ENCODE measurements around the gene LRRC3C.
"Not testable (repeated sequence)": the region's sequence is repeated elsewhere in the genome, so short reads cannot be mapped to it uniquely, and the experiment has no call there.

LRRC3C gene, protein sequence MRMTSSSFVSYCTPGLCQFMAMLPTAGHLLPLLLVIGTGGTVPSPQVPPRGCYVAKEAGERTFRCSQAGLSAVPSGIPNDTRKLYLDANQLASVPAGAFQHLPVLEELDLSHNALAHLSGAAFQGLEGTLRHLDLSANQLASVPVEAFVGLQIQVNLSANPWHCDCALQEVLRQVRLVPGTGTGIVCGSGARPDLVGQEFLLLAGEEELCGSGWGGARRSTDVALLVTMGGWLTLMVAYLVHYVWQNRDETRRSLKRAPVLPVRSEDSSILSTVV

DNA sequence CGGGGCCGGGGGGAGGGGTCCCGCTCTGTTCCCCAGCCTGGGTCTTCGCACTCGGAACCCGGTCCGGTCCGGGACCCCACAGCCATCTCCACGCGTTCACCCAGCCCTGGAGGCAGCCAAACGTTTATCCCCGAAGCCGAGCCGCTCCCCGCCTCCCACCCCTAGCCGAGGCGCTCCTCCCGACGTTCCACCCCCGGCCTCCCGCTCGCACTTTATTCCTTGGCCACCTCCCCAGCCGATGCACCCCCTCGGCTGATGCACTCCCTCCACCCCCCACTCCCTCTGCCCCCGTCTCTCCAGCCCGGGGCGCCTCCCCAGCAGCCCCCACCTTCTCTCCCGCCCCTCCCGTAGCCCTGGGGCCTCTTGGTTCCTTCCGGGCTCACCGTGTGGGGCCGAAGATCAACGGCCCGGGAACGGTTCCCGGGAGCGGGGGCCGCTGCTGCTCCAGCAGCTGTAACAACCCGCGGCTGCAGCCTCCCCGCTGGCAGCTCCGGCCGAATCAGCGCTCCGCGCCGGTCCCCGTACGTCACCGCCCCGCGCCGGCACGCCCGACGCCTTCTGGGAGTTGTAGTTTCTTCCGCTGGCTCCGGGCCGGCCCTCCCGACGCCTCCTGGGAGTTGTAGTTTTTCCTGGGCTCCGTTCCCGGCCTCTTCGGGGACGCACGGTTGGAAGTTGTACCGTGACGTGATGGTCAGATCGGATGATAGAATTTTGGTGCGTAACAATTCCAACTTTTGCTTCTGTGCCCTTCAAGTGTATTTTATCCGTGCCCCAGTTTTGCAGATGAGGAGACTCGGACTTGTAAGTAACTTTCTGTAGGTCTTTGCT lies at the start of gene LRRC3C, which contains the start of gene ORMDL3:
Gene LRRC3C (plus strand): TSS at position 632 of the 828 bp plus-strand sequence. CDS start 13,792 bp downstream, outside the sequence.
Gene ORMDL3 (minus strand): TSS at position 501 of the 828 bp plus-strand sequence. CDS start 3,398 bp downstream, outside the sequence.
- FAIRE-seq: no peak

DNA sequence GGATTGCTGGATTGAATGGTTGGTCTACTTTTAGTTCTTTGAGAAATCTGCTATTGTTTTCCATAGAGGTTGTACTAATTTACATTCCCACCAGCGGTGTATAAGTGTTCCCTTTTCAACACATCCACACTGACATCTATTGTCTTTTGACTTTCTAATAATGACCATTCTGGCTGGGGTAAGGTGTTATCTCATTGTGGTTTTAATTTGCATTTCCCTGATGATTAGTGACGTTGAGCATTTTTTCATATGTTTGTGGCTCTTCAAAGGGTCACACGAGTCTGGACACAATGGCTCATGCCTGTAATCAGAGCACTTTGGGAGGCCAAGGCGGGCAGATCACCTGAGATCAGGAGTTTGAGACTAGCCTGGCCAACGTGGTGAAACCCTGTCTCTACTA lies 41.4 kb upstream of the LRRC3C start:
- FAIRE-seq: not testable (repeated sequence)

DNA sequence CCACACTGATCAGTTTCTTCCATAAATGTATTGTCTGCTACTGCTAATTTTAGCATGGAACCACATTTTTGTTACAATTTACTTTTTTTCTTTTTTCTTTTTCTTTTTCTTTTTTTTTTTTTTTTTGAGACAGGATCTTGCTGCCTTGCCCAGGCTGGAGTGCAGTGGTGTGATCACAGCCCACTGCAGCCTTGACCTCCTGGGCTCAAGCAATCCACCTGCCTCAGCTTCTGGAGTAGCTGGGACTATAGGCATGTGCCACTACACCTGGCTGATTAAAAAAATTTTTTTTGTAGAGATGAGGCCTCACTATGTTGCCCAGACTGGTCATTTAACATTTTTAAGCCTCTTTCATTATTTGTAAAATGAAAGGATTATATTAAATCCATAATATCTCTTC lies 40.5 kb upstream of the LRRC3C start:
- FAIRE-seq: no peak

DNA sequence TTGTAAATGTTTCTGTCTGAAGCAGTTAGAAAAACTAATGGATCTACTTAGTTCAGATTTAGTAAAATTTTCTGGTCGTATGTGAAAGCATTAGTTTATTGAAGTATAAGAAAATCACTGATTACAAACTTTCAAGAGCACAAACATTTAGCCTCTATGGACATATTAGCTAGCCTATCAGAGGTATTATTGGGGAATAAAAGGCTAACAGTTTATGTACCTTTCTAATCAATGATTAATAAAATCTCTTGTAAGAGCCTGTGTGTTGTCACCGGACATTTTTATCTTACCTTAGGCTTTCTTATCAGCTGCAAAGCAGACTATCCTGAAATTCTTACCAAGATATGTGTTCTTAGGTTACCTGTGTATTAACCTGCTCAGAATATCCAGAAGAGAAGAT lies 38.3 kb upstream of the LRRC3C start:
- FAIRE-seq: no peak

DNA sequence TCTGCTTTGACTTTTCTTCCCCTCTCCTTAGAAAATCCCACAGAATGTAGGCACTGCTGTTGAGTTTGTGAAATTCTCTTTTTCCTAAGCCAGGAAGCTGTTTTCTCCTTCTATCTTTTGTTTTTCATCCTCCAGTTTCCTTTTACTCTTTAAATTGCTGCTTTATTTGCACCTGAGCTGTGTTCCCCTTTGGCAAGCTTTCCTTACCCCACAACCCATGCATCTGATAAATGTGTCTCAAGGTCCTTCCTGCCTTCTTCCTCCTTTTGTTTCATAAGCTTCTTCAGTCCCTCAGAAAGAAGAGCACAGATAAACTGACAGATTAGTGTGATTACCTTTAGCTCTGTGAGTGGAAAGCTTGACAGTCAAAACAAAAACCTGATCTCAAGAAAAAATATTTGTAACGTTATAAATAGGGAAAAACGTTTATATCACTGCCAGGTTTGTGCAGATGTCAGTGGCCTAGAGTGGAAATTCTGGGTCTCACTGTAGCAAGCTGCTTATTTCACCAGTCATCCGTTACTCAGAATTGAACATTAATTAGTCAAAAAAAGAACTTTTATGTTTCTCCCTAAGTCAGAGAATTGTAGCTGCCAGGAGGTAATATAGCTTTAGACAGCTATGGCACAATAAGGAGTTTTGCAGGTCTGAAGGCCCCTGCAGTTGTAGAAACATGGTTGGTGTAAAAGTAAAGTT lies 32.7 kb upstream of the LRRC3C start:
- no peak for FAIRE-seq

DNA sequence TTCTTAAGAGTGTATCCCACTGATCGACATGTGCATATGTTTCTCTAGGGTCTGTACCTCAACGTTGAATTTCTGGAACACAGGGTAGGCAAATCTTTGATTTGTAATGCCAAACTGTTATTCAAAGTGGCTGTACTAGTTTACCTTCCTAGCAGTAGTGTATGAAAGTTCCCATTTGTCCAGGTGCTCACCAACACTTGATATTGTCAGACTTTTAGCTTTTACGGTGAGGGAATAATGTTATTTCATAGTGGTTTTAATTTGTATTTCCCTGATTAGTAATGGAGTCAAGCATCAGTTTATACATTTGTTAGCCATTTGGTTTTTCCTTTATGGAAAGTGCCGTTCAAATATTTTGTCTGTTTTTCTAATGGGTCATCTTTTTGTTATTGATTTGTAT lies 29.4 kb upstream of the LRRC3C start:
- FAIRE-seq: no peak

DNA sequence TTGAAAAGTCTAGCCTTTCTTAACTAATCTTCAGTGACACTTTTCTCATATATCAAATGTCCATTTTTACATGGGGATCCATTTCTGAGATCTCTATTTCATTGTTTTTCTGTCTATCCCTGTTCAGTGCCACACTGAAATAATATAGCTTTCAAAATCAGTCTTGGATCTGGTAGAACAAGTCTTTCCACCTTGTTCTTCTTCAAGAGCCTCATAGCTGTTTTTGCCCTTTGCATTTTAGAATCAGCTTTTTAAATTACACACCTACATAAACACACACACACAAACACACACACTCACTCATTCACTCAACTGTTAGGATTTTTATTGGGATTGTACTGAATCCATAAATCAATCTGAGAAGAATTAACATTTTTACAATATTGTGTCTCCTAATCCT lies 28.3 kb upstream of the LRRC3C start:
- no peak for FAIRE-seq

DNA sequence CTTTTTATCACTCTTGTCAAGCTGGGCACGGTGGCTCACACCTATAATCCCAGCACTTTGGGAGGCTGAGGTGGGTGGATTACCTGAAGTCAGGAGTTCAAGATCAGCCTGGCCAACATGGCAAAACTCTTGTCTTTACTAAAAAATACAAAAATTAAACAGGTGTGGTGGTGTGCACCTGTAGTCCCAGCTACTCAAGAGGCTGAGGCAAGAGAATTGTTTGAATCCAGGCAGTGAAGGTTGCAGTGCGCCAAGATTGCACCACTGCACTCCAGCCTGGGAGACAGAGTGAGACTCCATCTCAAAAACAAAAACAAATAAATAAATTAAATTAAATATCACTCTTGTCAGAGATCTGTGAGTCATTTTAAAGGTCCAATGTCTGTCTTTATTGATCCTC lies 25.5 kb upstream of the LRRC3C start:
- FAIRE-seq: not testable (repeated sequence)

DNA sequence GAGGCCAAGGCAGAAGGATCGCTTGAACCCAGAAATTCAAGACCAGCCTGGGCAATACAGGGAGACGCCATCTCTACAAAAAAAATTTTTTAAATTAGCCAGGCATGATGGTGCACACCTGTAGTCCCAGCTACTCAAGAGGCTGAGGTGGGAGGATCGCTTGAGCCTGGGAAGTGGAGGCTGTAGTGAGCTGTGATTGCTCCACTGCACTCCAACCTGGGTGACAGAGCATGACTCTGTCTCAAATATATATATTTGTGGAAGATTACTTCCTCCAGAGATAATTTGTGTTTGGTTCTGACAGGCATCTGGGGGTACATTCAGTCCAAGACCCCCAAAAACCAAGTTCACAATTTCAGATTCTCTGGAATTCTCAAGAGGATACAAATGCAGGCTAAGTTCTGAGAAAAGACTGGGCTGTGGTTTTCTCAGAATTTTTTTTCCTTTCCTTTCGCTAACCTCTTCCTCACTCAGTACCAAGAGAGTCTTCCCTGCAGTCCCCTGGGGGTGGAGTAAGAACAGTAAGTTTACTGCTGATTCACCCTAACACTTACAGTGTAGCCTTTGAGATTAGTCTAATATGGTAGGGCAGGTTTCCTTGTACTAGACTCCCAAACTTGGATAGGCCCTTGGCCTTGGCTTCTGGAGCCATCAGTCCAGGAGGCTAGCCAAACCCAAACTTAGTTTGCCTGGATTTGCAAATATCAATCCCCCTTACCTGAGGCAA lies 24.2 kb upstream of the LRRC3C start:
- no peak for FAIRE-seq

DNA sequence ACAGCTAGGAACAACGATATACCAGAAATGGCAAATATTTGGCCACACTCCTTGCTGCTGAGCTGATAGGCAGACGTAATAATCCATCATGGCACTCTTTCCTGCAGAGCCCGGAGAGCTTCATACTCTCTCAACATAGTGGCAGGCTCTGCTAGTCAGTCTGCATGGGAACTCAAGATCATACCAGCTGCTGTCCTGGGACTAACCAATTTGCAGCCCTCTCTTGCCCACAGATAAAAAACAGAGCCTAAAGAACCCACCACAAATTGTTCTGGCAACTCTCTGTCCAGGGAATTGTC lies 22.6 kb upstream of the LRRC3C start:
- no peak for FAIRE-seq

DNA sequence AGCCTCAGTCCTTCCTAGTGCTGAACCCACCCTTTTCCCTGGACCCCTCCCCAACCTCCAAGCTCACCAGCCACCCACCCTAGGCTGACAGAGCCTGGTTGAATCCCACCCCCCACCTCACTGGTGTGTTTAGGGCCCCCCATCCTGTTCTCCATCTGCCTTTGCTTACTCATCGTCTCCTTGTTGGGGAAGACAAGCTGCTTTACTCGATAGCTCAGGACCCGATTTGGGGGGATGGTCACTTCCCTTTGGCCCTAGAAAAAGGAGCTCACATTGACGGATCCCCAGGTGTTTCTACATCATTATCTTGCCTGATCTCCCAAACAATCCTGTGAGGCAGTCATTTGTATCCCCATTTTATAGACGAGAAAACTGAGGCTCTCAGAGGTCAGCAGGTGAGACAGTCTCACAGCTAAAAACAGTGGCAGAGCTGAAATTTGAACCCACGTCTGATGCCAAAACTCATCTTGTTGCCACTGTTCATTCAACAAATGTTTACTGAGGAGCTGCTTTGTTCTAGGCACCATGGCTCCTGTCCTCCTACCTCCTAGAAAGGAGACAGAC lies 18.7 kb upstream of the LRRC3C start:
- FAIRE-seq: no peak

DNA sequence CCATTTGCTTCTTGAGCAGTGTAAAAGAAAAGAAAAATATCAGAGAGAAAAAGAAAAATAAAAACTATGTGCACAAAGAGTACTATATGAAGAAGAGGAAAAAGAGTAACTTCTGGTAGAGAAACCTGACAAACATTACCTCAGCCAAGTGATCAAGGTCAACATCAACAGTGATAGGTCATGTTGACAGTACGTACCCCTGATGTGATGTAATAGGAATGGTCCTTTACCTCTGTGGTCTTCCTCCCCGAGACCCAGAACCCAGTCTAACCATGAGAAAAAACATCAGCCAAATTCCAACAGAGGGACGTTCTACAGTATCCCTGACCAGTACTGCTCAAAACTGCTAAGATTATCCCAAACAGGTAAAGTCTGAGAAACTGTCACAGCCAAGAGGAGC lies 13.5 kb upstream of the LRRC3C start:
- FAIRE-seq: no peak

DNA sequence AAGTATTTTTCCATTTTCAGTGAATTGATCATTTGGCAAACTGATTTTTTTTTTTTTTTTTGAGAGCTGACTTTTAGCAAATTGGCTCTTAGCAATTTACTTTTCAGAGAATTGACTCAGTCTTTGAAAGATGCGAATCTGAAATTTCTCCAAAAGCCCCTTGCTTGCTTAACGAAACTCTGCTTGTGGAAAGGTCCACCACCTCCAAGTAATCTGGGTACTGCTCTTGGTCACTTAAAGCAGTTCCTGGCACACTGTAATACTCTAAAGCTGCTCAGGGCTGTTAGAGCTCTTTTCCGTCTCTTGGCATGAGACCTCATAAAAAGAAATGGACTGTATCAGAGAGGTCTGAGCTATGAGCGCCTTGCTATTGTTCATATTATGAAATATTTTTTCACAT lies 12.0 kb upstream of the LRRC3C start:
- no peak for FAIRE-seq

DNA sequence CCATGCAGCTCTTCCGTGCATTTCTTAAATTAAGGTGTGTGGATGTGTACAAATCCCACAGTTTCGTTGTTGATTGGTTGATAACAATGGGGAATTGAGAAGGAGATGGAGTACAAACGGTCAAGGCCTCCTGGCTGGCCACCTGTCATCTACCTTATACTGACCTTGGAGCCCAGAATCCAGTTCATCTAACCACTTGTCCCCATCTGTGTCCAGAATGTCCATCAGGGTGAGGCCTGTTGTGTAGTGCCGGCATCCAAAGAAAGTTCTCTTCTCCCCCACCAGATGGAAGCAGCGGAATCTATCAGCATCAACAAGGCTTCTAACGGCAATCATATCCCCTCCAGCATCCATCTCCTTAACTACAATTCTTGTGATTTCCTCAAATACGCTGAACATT lies 10.6 kb upstream of the LRRC3C start:
- no peak for FAIRE-seq

DNA sequence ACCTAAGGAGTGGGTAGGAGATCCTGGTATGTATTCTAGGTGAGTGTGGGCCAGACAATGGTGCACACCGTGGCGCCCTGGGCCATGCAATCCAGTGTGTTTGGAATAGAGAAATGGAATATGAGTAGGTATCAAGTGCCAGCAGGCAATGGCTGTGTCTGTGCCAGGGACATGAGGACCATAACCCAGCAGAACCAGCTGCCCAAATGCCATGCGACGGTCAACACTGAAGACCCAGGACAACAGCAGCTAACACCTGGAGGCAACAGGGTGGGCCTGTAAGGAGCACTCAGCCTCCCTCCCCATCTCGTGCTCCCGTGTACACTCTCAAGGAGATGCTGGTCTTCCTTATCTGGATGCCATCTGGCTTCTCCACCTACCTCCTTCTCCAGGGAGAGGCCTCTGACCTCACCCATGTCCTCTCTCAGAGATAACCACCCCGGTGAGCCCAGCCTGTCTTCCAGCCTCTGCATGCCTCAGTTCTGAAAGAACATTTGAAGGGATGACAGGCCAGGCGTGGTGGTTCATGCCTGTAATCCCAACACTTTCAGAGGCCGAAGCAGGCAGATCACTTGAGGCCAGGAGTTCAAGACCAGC lies 8.3 kb upstream of the LRRC3C start:
- FAIRE-seq: no peak

DNA sequence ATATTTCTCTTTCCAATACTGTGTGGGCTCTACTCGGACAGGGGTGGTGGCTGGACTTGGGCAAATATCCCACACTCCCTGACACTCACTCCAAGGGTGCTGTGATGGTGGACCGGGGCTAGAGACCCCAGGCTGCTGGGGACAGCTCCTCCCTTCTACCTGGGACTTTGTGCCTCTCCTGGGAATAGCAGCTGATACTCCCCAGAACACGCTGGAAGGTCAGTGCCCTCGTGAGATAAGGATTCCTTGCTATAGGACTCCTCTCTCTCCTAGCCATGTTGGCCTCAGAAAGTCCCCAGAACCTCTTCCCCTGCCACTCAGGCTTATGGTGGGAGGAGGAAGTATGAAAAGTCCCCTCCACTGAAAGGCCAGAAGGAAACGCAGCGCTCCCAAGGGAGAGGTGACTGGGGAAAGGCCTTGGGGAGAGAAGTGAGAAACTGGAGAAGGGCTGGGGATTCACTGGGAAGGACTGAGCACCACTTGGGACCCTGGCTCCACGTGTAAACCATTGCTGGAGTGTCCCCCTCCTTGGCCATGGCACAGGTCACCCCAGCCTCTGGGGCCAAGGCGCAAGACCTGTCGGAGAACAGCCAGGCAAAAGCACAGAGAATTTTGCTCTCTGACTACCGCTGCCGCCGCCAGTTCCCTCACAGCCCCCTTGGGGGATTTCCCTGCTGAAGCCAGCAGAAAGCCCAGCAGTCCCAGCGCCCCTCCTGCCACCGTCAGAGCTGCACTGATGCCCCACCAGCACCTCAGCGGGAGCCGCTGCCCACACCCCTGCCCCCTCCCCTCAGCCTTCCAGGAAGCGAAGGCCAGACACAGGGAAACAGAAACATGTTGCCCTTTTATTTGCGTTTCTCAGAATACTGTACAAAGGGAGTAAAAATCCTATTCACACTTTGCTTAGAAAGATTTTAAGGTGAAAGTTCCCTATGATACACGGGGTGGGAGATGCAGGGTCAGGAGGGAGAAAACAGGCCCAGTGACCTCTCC lies 7.0 kb upstream of the LRRC3C start:
- no peak for FAIRE-seq

DNA sequence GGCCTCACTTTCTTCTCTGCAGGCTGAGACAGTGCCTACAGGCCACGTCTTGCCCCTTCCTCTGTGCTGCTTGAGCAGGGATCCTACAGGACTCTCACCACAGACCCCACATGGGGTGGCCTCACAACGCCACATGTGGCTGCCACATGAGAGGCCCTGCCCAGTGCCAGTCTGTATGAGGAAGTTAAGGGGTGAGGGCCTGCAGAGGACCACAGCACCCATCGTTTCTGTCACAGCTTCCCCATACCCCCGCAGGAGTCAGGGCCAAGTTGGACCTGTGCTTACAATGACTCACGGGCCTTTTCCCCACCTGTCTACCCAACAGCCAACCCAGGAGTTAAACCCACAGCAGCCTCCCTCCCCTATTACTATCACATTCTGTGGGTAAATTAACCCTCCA lies 6.2 kb upstream of the LRRC3C start:
- FAIRE-seq: no peak

DNA sequence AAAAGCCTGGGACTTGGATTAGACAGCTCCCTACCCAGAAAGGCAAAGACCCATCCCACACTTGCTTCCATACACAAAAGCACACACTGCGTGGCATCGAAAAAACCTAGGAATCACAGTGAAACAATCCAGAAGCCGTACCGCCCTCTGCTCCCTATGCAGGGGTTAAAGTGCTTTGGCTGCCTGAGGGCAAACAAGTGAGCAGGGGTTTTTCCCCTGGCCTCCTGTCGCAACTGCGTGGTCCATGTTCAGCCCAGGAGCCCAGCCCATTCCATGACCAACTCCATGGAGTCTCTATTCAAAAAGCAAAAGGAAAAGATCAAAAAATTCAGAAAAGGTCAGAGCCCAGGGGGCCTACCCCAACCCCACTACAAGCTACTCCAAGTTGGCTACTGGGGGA lies 5.5 kb upstream of the LRRC3C start:
- no peak for FAIRE-seq

DNA sequence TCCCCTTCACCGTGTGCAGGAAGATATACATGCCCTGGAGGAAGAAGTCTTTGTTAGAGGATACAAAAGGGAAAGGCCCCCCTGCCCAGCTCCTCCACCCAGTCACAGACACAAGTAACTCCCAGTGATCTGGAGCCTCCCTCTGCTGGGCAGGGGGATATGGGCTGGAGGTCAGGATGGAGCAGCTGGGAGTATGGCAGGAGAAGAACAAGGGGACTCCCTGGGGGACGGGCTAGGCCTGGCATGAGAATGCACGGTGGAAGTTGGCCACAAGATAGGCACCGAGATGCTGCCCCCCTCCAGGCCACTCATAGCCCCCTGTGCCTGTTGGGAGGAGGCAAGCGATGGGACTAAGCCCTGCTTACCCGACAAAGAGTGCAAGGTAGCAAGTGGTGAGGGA lies 4.3 kb upstream of the LRRC3C start:
- FAIRE-seq: no peak

DNA sequence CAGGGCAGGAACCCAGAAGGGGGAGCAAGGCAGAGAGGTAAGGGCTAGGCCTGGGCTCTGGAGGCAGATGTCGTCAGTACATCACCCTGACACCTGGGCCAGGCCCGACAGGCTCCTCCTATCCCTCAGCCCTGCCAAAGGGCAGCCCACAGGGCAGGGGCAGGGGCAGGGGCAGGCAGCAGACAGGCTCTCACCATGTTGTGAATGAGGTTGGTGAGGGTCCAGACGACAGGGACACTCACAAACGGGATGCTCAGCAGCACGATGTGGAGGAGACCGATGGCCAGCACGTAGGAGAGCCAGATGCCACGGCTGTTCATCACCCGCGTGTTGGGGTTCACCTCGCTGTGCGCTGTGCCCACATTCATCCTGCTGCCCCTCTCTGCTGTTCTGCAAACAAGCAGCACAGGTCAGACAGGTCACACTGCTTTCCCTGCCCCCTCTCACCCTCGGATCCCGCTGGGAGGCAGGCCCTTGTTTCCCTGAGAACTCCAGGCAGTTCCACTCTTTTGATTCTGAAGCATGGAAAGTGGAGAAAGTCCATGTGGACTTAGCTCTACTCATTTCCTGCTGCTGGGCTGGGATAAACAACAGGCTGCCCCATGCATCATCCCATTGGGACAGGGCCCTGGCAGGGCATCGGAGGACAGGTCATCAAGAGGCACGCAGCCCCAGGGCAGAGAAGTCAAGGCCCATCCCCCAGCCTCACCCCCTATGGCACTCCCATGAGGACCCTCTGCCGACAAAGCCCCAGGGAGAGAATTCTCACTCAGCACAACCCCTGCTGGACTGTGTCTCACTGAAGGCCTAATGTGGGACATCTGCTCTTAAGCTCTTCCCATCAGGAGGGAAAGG lies 3.5 kb upstream of the LRRC3C start:
- no peak for FAIRE-seq
